ENCODE data around the gene SASH1. TPM values are rescaled to one million over a fixed set of nuclear protein-coding genes. Genes with fewer than 3 reads are reported as not detected.

Gene SASH1
- total and polyA plus RNA-seq, 2 of the 8 experiments (the other 6 are each of a cell fraction or from before 2014, with no cell fraction given): 6.0 to 20.2 TPM

- H2BK15ac ChIP-seq (ENCODE audit: low read length): no peak overlapping the region
- no peak for FAIRE-seq
- H3K27ac ChIP-seq (ENCODE audit: low read depth, low read length): no peak overlapping the region
- H2BK5ac ChIP-seq (ENCODE audit: low read depth, low read length): no peak overlapping the region
- POLR2A ChIA-PET (ENCODE audit: partially characterized antibody): interaction anchor here (0.7 kb wide), 1 partner anchor 152 kb away, joined by 3 read pairs; no protein-coding TSS in a partner anchor
- H3K9ac ChIP-seq (replicated peaks in 1 of 4; ENCODE audit: extremely low read depth in 1 of 4, low read depth in 3 of 4, low read length in 3 of 4): no peak overlapping the region
- H2BK12ac ChIP-seq (ENCODE audit: low read depth, low read length): no peak overlapping the region
- H4K8ac ChIP-seq (ENCODE audit: extremely low read depth, insufficient read depth, low read length): no peak overlapping the region
- H3K36me3 ChIP-seq (ENCODE audit: control insufficient read depth in 2 of 4, insufficient read depth in 4 of 4, low read length in 3 of 4): no peaks in the 10 kb centered on the region
- no peaks in the 10 kb centered on the region for H3K27me3 ChIP-seq (replicated peaks in 1 of 4; ENCODE audit: control insufficient read depth in 3 of 4, extremely low read depth in 1 of 4, insufficient read depth in 3 of 4, low read length in 3 of 4)
- H3K14ac ChIP-seq (ENCODE audit: insufficient read length): no peak overlapping the region
- no peaks in the 10 kb centered on the region for H3K23me2 ChIP-seq (ENCODE audit: low read depth, low read length)
- no peak overlapping the region for H2BK20ac ChIP-seq (ENCODE audit: low read length)
- no peaks in the 10 kb centered on the region for H3K9me3 ChIP-seq (ENCODE audit: insufficient read depth in 2 of 2, low read depth in 1 of 2, low read length in 1 of 2)
- no peaks in the 10 kb centered on the region for H3K79me2 ChIP-seq (ENCODE audit: control insufficient read depth in 1 of 2, insufficient read depth in 2 of 2, low read length in 2 of 2)
- H3K23ac ChIP-seq (ENCODE audit: insufficient read length): no peak overlapping the region
- no peak overlapping the region for H4K91ac ChIP-seq (replicated peaks; ENCODE audit: insufficient read length, low read length)
- peaks cover 0 to 2% (median 0%) of the 10 kb centered on the region in 4 experiments; a peak in 1 of 7 replicates for H3K4me1 ChIP-seq (replicated peaks in 1 of 4; ENCODE audit: control insufficient read depth in 3 of 4, insufficient read depth in 4 of 4, low read length in 3 of 4)
- no peak for DNase-seq (ENCODE audit: low read depth in 1 of 2, low spot score in 2 of 2)
- H3K18ac ChIP-seq (ENCODE audit: extremely low read depth, low read length): no peak overlapping the region
- H4K5ac ChIP-seq (ENCODE audit: insufficient read length, low read depth, low read length): no peak overlapping the region
- no peaks in the 10 kb centered on the region for H4K20me1 ChIP-seq (replicated peaks in 1 of 2; ENCODE audit: control insufficient read depth in 1 of 2, insufficient read depth in 2 of 2, low read length in 2 of 2)
- no peak overlapping the region for H2BK120ac ChIP-seq (replicated peaks; ENCODE audit: low read depth, low read length)
- H3K4ac ChIP-seq (replicated peaks; ENCODE audit: insufficient read length, low read depth, low read length): no peak overlapping the region
- no peak overlapping the region for H3K4me3 ChIP-seq (ENCODE audit: extremely low read depth in 1 of 4, insufficient read depth in 2 of 4, low read depth in 3 of 4, low read length in 4 of 4)
- CTCF ChIA-PET (ENCODE audit: partially characterized antibody): interaction anchor here (0.9 to 1.9 kb wide), 5 partner anchors 15 to 149 kb away, joined by 3 to 7 read pairs (median 4); no protein-coding TSS in a partner anchor
- H3K4me2 ChIP-seq (ENCODE audit: insufficient read depth in 1 of 2, low read depth in 2 of 2, low read length in 2 of 2): no peak overlapping the region
- H3K79me1 ChIP-seq (ENCODE audit: low read depth, low read length): no peaks in the 10 kb centered on the region
- H2AK5ac ChIP-seq (ENCODE audit: low read depth, low read length): no peak overlapping the region
- no peak overlapping the region for H2AFZ ChIP-seq (ENCODE audit: low read length)
- H3K56ac ChIP-seq (replicated peaks; ENCODE audit: insufficient read length, low read depth, low read length): no peak overlapping the region
- no peak for TF ChIP-seq KDM1A (IDR thresholded peaks at IDR 0.05; ENCODE audit: borderline replicate concordance, low read length)
These were observed 13.6 kb upstream of the SASH1 start for GRCh38 chr6:148328876-148329555.

Data from H1 (cell line).